Progenitor cell of endocrine pancreas (in vitro differentiated cells): Measurements from ENCODE around the gene TRIM67. TPM values are rescaled to one million over a fixed set of nuclear protein-coding genes. Genes with fewer than 3 reads are reported as not detected.
A peak's percentile ranks its signal among the peaks of the same experiment; 100 is the strongest.

Experiments used
- DNase-seq: peaks from one replicate; pipeline ENCODE4 v3.0.0; 2021; ENCODE audit warnings: low spot score; ENCODE audit not compliant: unreplicated experiment
- H3K27ac Mint-ChIP-seq: 2 replicates; pipeline ENCODE4 v1.8.0; 2021; ENCODE audit warnings: mild to moderate bottlenecking, moderate library complexity, mixed read lengths
- H3K27me3 Mint-ChIP-seq: 2 replicates; pipeline ENCODE4 v1.8.0; 2021; ENCODE audit warnings: mixed read lengths
- H3K36me3 Mint-ChIP-seq: 2 replicates; pipeline ENCODE4 v1.8.0; 2022; ENCODE audit warnings: mixed read lengths; ENCODE audit not compliant: insufficient read depth
- H3K4me1 Mint-ChIP-seq: 2 replicates; pipeline ENCODE4 v1.8.0; 2021; ENCODE audit warnings: low read depth, mixed read lengths
- H3K4me3 Mint-ChIP-seq: 2 replicates; pipeline ENCODE4 v1.8.0; 2021; ENCODE audit warnings: low read depth, mild to moderate bottlenecking, moderate library complexity, mixed read lengths
- H3K9me3 Mint-ChIP-seq: 2 replicates; pipeline ENCODE4 v1.8.0; 2021; ENCODE audit warnings: low read depth, mixed read lengths
- total RNA-seq: library from RNA; stranded (reverse); gene quantifications from 2 replicates; pipeline ENCODE4 v1.2.1, GENCODE V29; 2021
- TF ChIP-seq, protein P1 (sequence below): fragments of 200-600 bp; sonication (generic); IDR thresholded peaks from one replicate; pipeline ENCODE4 v1.5.0; 2021; ENCODE audit warnings: antibody characterized with exemption, mild to moderate bottlenecking; ENCODE audit not compliant: unreplicated experiment

The TRIM67 gene
- total RNA-seq, 1 donor from 2014 or later, result 0.05 TPM

DNA sequence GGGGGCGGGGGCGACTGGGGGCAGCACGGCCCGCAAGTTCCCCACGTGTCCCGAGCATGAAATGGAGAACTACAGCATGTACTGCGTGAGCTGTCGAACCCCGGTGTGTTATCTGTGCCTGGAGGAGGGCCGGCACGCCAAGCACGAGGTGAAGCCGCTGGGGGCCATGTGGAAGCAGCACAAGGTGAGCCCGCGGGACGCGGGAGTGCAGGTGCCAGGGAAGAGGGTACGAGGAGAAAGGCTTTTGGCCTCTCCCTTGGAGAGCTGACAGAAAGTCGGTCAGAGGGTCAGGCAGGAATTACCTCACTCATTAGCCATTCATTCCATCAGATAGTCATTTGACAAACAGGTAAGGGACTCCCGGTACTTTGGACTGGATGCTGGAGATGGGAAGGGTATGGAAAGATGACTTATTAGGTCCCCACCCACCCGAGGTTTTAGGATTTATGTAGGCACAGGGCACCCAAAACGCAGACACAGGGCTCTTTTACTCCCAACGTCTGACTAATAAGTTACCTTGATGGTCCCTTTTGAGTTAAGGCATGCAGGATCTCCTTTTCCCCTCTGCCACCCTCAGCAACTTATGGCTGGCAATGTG lies 2.1 kb downstream of the TRIM67 start:
- peaks cover 62% of the 10 kb centered on the region for H3K27me3 Mint-ChIP-seq
- TF ChIP-seq, protein P1, sequence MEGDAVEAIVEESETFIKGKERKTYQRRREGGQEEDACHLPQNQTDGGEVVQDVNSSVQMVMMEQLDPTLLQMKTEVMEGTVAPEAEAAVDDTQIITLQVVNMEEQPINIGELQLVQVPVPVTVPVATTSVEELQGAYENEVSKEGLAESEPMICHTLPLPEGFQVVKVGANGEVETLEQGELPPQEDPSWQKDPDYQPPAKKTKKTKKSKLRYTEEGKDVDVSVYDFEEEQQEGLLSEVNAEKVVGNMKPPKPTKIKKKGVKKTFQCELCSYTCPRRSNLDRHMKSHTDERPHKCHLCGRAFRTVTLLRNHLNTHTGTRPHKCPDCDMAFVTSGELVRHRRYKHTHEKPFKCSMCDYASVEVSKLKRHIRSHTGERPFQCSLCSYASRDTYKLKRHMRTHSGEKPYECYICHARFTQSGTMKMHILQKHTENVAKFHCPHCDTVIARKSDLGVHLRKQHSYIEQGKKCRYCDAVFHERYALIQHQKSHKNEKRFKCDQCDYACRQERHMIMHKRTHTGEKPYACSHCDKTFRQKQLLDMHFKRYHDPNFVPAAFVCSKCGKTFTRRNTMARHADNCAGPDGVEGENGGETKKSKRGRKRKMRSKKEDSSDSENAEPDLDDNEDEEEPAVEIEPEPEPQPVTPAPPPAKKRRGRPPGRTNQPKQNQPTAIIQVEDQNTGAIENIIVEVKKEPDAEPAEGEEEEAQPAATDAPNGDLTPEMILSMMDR, result no peak
- no peak overlapping the region for H3K4me3 Mint-ChIP-seq
- peaks cover 5% of the 10 kb centered on the region for H3K4me1 Mint-ChIP-seq
- no peak for DNase-seq
- H3K36me3 Mint-ChIP-seq, result no peaks in the 10 kb centered on the region
- H3K27ac Mint-ChIP-seq, result no peak overlapping the region
- H3K9me3 Mint-ChIP-seq, result no peaks in the 10 kb centered on the region

DNA sequence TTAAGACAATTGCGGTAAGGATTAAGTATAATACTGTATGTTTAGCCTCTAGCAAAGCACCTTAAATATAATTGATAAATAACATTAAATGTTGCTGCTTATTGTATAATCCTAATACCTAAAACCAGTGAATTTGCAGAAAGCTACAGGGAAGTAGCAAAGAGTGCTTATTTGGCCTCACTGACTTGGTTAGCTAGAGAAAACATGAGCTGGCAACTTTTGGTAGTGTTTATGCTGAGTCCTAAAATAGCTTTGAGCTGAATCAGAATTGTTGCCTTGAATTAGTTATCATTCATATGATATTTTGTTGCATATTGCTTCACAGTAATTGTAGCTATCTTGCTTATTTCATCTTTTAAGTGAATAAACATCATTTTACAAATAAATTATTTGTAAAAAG lies 3.5 kb downstream of the TRIM67 start:
- Mint-ChIP-seq H3K9me3 (no peaks in the 10 kb centered on the region), H3K27me3 (peaks cover 48% of the 10 kb centered on the region), H3K36me3 (no peaks in the 10 kb centered on the region), H3K4me3 (no peak overlapping the region), H3K27ac (no peak overlapping the region), H3K4me1 (peaks cover 5% of the 10 kb centered on the region)
- DNase-seq, result no peak
- TF ChIP-seq, protein P1, result no peak

DNA sequence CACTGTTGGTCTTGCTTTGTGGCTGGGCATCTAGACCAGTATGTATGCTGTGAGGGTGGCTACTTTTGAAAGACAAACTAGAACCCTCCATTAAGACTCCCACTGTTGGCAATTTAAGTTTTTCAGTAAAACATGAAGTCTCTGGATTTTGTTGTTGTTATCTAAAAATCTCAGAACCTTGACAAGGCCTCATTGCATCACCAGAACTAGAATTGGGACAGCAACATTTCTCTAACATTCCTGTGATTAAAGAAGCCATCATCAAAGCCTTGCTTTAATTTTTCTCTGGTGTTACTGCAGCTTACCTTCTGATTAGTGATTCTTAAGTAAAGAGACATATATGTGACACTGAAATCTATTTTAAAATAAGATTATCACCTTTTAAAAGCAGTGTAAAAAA lies 4.5 kb downstream of the TRIM67 start:
- no peak overlapping the region for H3K4me3 Mint-ChIP-seq
- no peaks in the 10 kb centered on the region for H3K9me3 Mint-ChIP-seq
- no peaks in the 10 kb centered on the region for H3K36me3 Mint-ChIP-seq
- no peak overlapping the region for H3K27ac Mint-ChIP-seq
- TF ChIP-seq, protein P1, result no peak
- H3K4me1 Mint-ChIP-seq, result peaks cover 2% of the 10 kb centered on the region
- H3K27me3 Mint-ChIP-seq, result peaks cover 38% of the 10 kb centered on the region
- no peak for DNase-seq

DNA sequence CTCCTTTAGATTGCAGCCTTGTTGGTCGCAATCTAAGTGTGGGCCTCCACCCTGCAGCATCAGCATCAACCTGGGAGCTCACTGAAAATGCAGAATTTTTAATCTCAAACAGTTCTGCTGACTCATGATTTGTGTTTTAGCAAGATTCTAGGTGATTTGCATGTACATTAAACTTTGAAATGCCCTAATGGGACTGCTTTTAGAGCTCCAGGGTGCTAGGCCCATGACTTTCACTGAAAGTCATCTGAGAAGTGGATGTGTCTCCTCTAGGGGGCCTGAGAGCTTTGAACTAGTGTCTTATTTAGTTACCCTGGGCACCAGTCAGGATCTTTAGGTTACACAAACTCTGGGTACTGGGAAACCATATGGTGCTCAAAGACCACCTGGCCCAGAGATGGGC lies 9.0 kb downstream of the TRIM67 start:
- no peak for DNase-seq

DNA sequence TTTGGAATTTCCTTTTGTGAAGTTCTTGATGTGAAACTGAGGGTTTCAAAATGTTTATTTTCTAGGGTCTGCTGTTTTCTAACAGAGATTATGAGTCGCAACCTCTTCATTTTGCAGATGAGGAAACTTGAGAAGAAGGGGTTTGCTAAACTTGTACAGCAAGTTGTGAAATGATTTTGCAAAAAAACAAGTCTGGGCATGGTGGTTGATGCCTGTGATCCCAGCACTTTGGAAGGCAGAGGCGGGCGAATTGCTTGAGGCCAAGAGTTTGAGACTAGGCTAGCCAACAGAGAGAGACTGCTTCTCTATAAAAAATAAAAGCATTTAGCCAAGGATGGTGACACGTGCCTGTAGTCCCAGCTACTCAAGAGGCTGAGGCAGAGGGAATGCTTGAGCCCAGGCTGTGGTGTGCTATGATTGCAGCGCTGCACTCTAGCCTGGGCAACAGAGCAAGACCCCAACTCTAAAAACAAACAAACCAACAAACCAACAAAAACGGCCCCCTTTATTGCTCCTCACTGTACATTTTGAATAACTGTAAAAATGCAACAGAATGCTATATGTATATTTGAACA lies 9.9 kb downstream of the TRIM67 start:
- Mint-ChIP-seq H3K4me3 (no peak overlapping the region), H3K36me3 (no peaks in the 10 kb centered on the region), H3K27ac (no peak overlapping the region), H3K9me3 (no peaks in the 10 kb centered on the region), H3K4me1 (no peaks in the 10 kb centered on the region), H3K27me3 (peaks cover 28% of the 10 kb centered on the region)
- no peak for DNase-seq
- TF ChIP-seq, protein P1, result no peak

More for the DNA sequence above, 9.0 kb downstream of the TRIM67 start:
- Mint-ChIP-seq H3K9me3 (no peaks in the 10 kb centered on the region), H3K36me3 (no peaks in the 10 kb centered on the region), H3K4me1 (no peaks in the 10 kb centered on the region), H3K4me3 (no peak overlapping the region), H3K27ac (no peak overlapping the region), H3K27me3 (peaks cover 29% of the 10 kb centered on the region)
- TF ChIP-seq, protein P1, result peak; percentile 25
